Epithelial cell of proximal tubule (primary cell): Measurements from ENCODE around the gene NBEAL1. TPM values are rescaled to one million over a fixed set of nuclear protein-coding genes. Genes with fewer than 3 reads are reported as not detected.
"Not testable (repeated sequence)": the region's sequence is repeated elsewhere in the genome, so short reads cannot be mapped to it uniquely, and the experiment has no call there.

Experiments used
- DNase-seq: peaks from one replicate; pipeline ENCODE4 v3.0.0-alpha.2; 2011; ENCODE audit warnings: low read depth
- H3K4me3 ChIP-seq: 2 replicates; pipeline ENCODE4 v1.5.1; 2011; ENCODE audit warnings: low read depth, mild to moderate bottlenecking, low read length
- total RNA-seq: library from RNA; depleted of rRNA; stranded (reverse); fragments of >200 nt; gene quantifications from 2 replicates; pipeline ENCODE4 v1.2.3, GENCODE V29; 2015
- TF ChIP-seq, protein P1 (sequence below): conservative IDR thresholded peaks from 2 replicates; pipeline ENCODE4 v1.5.1; 2012; ENCODE audit warnings: low read depth, mild to moderate bottlenecking, low read length

Gene NBEAL1
- total RNA-seq, result 8.8 and 11.5 TPM in 2 replicates

DNA sequence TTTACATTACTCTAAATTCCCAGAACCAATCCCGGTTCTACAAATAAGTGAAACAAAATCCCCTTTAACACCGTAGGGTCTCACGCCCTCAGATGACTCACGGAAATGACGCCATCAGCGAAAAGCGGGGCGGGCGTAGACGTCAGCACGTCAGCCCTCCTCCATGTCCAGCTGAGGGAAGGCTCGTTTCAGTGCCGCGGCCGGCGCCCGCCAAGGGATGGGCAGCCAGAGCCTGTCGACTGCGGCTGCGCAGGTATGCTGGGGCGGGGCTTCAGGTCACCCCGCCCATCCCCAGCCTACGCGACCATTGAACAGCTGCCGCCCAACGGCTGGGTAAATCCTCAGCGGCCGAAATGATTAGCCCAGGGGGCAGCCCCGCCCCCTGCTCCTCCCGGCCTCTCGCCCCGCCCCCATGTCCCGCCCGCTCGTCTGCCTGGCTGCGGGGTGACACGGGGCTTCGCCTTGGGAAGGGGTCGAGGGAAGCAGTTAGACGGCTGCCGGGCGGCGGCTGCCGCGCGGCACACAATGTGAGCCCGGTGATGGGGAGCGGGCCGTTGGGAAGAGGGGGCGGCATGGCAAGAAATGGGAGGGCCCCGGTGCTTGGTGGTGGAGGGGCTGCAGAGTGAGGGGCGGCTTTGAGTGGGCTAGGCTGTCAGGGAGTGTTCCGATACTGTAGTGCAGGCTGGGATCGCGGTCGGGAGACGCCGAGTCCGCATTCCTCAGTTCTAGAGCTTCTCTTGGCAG, at the start of gene NBEAL1:
Gene NBEAL1 (plus strand): TSS at position 420 of the 744 bp plus-strand sequence. CDS start 1,510 bp downstream, outside the sequence.
- peak within 1 kb of the TSS; percentile 68 for H3K4me3 ChIP-seq
- TF ChIP-seq, protein P1, sequence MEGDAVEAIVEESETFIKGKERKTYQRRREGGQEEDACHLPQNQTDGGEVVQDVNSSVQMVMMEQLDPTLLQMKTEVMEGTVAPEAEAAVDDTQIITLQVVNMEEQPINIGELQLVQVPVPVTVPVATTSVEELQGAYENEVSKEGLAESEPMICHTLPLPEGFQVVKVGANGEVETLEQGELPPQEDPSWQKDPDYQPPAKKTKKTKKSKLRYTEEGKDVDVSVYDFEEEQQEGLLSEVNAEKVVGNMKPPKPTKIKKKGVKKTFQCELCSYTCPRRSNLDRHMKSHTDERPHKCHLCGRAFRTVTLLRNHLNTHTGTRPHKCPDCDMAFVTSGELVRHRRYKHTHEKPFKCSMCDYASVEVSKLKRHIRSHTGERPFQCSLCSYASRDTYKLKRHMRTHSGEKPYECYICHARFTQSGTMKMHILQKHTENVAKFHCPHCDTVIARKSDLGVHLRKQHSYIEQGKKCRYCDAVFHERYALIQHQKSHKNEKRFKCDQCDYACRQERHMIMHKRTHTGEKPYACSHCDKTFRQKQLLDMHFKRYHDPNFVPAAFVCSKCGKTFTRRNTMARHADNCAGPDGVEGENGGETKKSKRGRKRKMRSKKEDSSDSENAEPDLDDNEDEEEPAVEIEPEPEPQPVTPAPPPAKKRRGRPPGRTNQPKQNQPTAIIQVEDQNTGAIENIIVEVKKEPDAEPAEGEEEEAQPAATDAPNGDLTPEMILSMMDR, result no peak
- DNase-seq, result peak; percentile 78

DNA sequence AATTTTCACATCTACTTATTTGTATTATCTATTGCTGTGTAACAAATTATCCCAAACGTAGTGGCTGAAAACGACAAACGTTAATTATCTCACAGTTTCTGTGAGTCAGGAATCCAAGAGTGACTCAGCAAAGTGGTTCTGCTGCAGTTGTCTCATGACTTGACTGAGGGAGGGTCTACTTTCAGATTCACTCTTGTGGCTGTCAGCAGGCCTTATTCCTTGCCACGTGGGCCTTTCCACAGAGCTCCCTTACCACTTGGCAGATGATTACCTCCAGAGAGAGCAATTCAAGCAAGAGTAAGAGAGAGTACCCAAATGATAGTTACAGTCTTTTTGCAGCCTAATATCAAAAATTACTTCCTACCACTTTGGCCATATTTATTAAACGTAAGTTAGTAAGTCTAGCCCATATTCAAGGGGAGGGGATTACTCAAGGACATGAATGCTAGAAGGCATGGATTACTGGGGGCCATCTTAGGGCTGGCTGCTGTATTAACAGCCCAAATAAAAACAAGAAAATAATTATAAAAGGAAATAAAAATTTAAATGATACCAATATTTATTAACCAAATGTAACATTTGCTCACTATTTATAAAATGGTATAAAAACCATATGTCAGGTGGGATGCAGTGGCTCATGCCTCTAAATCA, 48.7 kb upstream of the NBEAL1 start:
- peak; percentile 56 for DNase-seq

DNA sequence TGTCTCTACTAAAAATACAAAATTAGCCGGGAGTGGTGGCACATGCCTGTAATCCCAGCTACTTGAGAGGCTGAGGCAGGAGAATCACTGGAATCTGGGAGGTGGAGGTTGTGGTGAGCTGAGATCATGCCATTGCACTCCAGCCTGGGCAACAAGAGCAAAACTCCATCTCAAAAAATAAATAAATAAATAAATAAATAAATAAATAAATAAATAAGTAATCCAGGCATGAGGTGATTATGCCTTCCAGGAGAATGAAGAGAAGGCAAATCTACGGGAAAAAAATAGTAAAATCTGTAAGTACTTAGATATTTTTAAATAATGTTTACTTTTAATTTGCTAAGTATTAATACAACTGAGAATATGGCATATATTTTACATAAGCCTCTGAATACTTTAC, 45.3 kb upstream of the NBEAL1 start:
- not testable (repeated sequence) for DNase-seq, H3K4me3 ChIP-seq

More for the DNA sequence above, 48.7 kb upstream of the NBEAL1 start:
- no peak overlapping the region for H3K4me3 ChIP-seq
- TF ChIP-seq, protein P1, result no peak

DNA sequence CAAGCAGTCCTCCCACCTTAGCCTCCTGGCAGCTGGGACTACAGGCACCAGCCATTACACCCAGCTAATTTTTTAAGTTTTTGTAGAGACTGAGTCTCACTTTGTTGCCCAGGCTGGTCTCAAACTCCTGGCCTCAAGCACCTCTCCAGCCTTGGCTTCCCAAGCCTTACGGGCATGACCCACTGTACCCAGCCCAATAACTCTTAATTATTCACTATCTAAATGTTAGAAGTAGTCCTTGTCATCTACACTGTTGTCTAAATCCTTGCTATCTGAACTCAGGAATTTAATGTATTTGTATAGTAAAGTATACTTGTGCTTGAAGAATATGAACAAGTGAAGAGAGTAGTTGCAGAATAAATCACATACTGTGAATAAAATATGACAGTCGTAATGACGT, 37.9 kb upstream of the NBEAL1 start:
- TF ChIP-seq, protein P1, result no peak
- DNase-seq, result no peak
- no peak overlapping the region for H3K4me3 ChIP-seq

DNA sequence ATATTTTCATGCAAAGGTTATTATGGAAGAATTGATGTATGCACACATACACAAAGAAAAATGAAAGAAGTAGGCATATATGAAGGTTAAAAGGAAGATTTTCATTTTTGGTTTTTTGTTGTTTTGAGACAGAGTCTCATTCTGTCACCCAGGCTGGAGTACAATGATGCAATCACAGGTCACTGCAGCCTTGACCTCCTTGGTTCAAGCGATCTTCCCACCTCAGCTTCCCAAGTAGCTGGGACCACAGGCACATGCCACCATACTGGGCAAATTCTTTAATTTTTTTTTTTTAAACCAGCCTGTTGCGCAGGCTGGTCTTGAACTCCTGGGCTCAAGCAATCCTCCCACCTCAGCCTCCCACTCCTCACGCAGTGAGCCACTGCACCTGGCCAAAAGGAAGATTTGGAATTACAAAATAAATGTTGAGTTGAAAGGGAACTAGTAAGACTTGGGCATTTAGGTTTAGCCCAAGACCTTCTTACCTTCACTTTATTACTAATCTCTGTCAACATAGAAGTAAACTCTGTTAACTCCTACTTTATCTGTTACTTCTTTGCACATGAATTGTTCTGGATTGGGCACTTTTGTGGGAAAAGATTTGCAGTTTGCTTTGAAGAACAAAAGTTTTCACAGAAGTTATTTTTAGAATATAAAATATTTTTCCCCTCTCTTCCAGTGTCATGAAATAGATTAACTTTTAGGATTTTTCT, 31.7 kb upstream of the NBEAL1 start:
- TF ChIP-seq, protein P1, result no peak
- H3K4me3 ChIP-seq, result no peak overlapping the region
- no peak for DNase-seq

DNA sequence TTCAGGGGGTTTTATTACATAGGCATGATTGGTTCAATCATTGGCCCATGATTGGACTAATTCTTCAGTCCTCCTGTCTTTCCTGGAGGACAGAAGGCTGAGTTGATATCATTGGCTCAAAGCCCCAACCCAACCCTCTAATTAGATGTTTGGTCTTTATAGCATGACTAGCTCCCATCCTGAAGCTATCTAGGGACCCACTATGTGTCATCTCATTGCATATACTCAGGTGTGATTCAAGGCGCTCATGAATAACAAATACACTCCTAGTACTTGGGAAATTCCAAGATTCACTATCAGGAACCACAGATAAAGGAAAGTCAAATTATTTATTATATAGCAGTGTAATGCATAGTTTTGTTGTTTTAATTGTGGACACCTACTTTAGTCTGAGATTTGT, 24.9 kb upstream of the NBEAL1 start:
- no peak for DNase-seq
- TF ChIP-seq, protein P1, result no peak
- H3K4me3 ChIP-seq, result no peak overlapping the region

DNA sequence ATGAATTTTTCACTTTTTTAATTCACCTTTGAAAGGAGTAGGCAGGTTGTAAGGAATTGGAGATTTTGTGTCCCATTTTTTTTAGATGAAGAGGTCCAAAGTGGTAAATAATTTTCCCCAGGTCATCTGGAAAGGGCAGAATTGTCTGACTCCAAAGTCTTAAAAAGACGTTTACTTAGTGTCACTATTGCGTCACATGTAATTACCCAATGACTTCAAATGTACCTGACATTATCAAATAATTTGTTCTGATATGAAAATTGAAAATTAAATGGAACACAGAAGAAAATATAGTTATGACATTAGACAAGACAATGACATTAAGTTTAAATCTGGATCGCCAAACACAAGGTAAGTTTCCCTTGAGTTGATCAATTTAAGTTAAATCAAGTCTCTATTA, 24.2 kb upstream of the NBEAL1 start:
- no peak for DNase-seq
- TF ChIP-seq, protein P1, result no peak
- no peak overlapping the region for H3K4me3 ChIP-seq

DNA sequence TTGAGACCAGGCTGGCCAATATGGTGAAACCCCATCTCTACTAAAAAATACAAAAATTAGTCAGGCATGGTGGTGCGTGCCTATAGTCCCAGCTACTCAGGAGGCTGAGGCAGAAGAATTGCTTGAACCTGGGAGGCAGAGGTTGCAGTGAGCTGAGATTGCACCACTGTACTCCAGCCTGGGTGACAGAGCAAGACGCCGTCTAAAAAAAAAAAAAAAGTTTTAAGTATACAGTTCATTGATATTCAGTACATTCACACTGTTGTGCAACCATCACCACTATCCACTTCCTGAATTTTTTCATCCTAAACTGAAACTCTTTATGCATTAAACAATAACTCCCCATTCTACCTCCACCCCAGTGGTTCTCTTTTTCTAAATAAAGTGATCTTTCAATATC, 17.6 kb upstream of the NBEAL1 start:
- not testable (repeated sequence) for DNase-seq

More for the DNA sequence above, 17.6 kb upstream of the NBEAL1 start:
- not testable (repeated sequence) for H3K4me3 ChIP-seq
